GM18861 (cell line): ENCODE results near the gene ARMH2.
"Not testable (repeated sequence)": the region's sequence is repeated elsewhere in the genome, so short reads cannot be mapped to it uniquely, and the experiment has no call there.

Experiments used
- ATAC-seq: cut with Tn5 transposase; IDR thresholded peaks from one replicate; pipeline ENCODE4 v1.9.1; 2021; ENCODE audit not compliant: unreplicated experiment

Gene ARMH2

GRCh38 chr6:24765968-24766367 lies 32.7 kb downstream of the ARMH2 start:
- ATAC-seq: not testable (repeated sequence)

DNA sequence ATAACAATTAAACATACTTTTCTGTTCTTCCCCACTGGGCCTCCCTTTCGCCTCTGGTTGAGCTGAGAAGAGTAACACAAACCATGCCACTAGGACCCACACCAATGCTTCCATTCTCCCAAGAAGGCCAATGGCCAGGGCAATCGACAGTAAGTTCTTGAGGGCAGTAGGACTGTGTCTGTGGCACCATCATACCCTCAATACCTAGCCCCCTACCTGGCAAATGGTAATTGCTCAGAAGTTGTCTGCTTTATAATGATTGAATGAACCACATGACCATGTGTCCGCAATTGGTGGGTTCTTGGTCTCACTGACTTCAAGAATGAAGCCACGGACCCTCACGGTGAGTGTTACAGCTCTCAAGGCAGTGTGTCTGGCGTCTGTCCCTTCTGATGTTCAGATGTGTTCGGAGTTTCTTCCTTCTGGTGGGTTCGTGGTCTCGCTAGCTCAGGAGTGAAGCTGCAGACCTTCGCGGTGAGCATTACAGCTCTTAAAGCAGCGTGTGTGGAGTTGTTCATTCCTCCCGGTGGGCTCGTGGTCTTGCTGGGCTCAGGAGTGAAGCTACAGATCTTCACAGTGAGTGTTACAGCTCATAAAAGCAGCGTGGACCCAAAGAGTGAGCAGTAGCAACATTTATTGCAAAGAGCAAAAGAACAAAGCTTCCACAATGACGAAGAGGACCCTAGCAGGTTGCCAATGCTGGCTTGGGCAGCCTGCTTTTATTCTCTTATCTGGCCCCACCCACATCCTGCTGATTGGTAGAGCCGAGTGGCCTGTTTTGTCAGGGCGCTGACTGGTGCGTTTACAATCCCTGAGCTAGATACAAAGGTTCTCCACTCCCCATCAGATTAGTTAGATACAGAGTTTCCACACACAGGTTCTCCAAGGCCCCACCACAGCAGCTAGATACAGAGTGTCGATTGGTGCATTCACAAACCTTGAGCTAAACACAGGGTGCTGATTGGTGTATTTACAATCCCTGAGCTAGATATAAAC lies 33.6 kb downstream of the ARMH2 start:
- ATAC-seq: not testable (repeated sequence)

DNA sequence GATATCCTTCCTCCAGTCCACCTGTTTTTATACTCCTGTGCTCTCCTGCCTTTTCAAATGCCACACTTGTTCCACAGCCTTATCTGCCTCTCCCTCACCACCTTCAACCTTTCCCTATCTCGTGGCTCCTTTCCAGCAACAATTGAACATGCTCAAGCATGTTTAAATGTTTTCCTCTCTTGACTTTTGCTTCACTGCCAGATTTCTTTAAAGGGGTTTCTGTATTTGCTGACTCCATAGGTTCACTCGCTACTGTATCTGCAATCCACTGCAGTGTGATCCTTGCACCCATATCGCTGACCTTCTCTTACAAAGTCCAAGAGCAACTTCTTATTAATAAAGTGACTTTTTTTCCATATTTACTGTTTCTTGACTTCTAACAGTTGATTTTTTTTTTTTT lies 35.1 kb downstream of the ARMH2 start:
- ATAC-seq: no peak

DNA sequence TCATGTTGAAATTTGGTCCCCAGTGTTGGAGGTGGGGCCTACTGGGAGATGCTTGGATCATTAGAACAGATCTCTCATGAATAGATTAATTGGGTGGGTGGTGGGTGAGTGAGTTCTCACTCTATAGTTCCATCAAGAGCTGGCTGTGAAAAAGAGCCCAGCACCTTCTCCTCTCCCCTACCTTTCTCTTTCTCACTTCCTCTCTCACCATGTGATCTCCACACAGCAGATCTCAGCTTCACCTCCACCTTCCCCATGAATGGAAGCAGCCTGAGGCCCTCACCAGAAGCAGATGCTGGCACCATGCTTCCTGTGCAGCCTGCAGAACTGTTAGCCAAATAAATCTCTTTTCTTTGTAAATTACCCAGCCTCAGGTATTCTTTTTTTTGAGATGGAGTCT lies 36.9 kb downstream of the ARMH2 start:
- ATAC-seq: no peak

GRCh38 chr6:24761193-24761835 lies 37.4 kb downstream of the ARMH2 start:
- ATAC-seq: no peak

DNA sequence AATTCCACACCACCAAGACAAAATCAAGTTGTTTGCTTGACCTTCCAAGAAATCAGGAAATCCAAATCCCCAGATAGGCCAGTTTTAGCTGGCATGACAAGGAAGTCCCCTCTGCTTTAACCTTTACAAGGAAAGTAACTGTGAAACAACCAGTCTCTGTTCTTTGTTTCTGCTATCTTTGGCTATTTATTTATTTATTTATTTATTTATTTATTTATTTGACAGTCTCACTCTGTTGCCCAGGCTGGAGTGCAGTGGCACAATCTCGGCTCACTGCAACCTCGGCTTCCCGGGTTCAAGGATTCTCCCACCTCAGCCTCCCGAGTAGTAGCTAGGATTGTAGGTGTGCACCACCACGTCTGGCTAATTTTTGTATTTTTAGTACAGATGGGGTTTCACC lies 38.5 kb downstream of the ARMH2 start:
- no peak for ATAC-seq

DNA sequence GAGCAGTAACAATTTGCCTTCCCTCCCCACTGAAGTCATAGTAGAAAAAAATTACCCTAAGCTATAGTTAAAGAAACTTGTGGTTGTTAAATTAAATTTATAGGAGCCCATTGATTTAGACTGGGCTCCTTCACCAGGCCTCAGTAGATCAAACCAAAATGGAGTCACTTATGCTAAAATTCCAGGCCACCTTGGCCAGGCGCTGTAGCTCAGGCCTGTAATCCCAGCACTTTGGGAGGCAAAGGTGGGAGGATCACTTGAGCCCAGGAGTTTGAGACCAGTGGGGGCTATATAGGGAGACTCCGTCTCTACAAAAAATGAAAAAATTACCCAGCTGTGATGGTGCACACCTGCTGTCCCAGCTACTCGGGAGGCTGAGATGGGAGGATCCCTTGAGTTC lies 39.0 kb downstream of the ARMH2 start:
- no peak for ATAC-seq

DNA sequence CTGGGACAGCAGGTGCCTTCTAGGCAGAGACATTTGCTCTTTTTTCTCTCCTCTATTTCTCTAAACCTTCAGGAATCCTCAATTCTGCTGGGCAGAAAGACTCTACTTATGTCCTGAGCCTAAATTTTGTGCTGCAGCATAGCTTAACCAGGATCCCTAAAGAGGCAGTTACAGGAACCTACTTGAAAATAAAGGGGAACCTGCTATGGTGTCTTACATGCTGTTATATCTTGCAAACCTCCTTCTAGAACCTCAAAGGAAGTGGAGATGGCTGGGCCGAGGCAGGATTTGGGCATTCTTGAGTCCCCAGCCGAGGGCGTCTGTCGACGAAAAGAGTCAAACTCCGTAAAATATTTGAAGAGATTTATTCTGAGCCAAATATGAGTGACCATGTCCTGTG lies 41.1 kb downstream of the ARMH2 start:
- ATAC-seq: no peak

GRCh38 chr6:24755279-24755678 lies 43.4 kb downstream of the ARMH2 start:
- ATAC-seq: no peak

DNA sequence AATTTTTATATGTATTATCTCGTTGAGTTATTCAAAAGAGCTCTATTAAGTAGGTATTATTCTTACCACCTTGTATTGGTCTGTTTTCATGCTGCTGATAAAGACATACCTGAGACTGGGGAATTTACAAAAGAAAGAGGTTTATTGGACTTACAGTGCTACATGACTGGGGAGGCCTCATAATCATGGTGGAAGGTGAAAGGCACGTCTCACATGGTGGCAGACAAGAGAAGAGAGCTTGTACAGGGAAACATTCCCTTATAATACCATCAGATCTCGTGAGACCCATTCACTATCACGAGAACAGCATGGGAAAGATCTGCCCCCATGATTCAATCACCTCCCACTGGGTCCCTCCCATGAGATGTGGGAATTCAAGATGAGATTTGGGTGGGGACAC lies 44.3 kb downstream of the ARMH2 start:
- not testable (repeated sequence) for ATAC-seq

DNA sequence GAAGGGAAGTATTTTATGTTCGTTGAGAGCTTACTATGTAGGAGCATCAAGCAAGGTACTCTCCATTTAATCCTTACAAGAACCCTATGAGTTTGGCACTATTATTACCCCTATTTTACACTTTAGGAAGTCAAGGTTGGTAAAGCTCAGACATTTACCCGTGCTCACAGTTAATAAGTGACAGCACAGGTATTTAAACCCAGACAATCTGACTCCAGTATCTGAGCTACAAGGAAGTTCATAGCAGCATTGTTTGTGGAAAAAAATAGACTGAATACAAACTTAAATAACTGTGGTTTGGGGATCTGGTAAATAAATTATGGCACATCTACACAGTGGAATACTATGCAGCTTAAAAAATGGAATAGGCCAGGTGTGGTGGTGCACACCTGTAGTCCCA lies 45.2 kb downstream of the ARMH2 start:
- ATAC-seq: no peak

- no peak for ATAC-seq
Observed at GRCh38 chr6:24752917-24753492, 45.7 kb downstream of the ARMH2 start.

GRCh38 chr6:24752503-24752902 lies 46.2 kb downstream of the ARMH2 start:
- no peak for ATAC-seq

DNA sequence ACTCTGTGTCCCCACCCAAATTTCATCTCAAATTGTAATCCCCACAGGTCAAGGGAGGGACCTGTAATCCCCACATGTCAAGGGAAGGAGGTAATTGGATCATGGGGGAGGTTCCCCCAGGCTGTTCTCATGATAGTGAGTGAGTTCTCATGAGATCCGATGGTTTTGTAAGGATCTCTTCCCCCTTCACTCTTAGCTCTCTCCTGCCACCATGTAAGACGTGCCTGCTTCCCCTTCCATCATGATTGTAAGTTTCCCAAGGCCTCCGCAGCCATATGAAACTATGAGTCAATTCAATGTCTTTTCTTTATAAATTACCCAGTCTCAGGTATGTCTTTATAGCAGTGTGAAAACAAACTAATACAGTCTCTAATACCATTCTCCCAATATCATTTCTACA lies 47.8 kb downstream of the ARMH2 start:
- not testable (repeated sequence) for ATAC-seq

DNA sequence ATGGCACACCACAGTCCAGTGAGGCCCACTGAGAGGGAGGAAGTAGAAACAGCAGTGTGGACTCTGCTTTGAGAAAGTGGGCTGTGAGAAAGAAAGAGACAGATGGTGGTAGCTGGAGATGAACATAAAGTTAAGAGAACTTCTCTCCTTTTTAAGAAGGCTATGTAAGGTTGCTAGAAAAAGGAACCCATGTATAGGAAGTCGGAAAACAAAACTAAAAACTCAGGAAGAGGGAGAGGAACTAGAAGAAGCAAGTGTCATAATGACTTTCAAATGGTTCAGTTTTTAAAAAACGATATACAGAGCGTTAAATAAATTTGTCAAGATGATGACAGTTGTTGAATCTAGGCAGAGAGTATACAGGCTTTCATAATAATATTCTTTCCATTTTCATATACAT lies 49.4 kb downstream of the ARMH2 start:
- ATAC-seq: no peak
